HepG2 (cell line): ENCODE measurements around the gene CTBP1. TPM values are rescaled to one million over a fixed set of nuclear protein-coding genes. Genes with fewer than 3 reads are reported as not detected.

Experiments used
- ATAC-seq: fragments of 200-7000 bp; cut with Tn5 transposase; 3 replicates; pipeline ENCODE4 v1.9.1; 2020; ENCODE audit warnings: mild to moderate bottlenecking, moderate library complexity
- BruUV-seq: library from RNA; stranded (reverse); fragments of 400-500 nt; replicated peaks from 2 replicates; lab custom pipeline; 2021; lab: Mats Ljungman, UMichigan
- CTCF ChIA-PET: fragments of 300-600 bp; formaldehyde crosslinking; extraction: SDS; loops from one replicate; lab custom pipeline; 2021; ENCODE audit warnings: low total read pairs, inconsistent platforms, low intra/inter-chr PET ratio; lab: Yijun Ruan, JAX
- POLR2A ChIA-PET: fragments of 350-600 bp; sonication (Branson Sonifier 250); formaldehyde crosslinking; loops from one replicate; lab custom pipeline; 2020; ENCODE audit warnings: antibody characterized with exemption, inconsistent platforms; lab: Yijun Ruan, JAX
- DNase-seq: peaks from one replicate; pipeline ENCODE4 v3.0.0-alpha.2; 2015; ENCODE audit warnings: low spot score
- FAIRE-seq: peaks from 3 replicates; lab custom pipeline; 2011; peaks lifted over from hg19 to GRCh38; lab: Jason Lieb, UNC
- H2AFZ ChIP-seq: one replicate; pipeline ENCODE4 v1.6.1; 2011; ENCODE audit warnings: low read length, inconsistent platforms
- H3K27ac ChIP-seq: fragments of 300-600 bp; 3 replicates; pipeline ENCODE4 v1.8.0; 2011; ENCODE audit warnings: mixed run types, mild to moderate bottlenecking, mixed read lengths, low read length, inconsistent platforms; ENCODE audit not compliant: insufficient read depth; ENCODE audit errors: extremely low read length
- H3K27me3 ChIP-seq, 2 experiments: fragments of 200-600 bp in 1 of 2; 2 replicates in 1 of 2; 3 replicates in 1 of 2; pipeline versions ENCODE4 v1.6.0 to v1.8.0; 2011; ENCODE audit warnings: low read length in 2 of 2, mild to moderate bottlenecking in 2 of 2, moderate library complexity in 2 of 2, inconsistent platforms in 1 of 2; ENCODE audit not compliant: insufficient read depth in 2 of 2, control insufficient read depth in 1 of 2
- H3K36me3 ChIP-seq, 2 experiments: fragments of 200-600 bp in 1 of 2; replicated peaks in 1 of 2; 2 replicates in 1 of 2; 3 replicates in 1 of 2; pipeline versions ENCODE4 v1.5.1 to v1.8.0; 2011; ENCODE audit warnings: low read length in 2 of 2, inconsistent platforms in 1 of 2; ENCODE audit not compliant: insufficient read depth in 2 of 2, control insufficient read depth in 1 of 2
- H3K4me1 ChIP-seq: 2 replicates; pipeline ENCODE4 v1.5.1; 2012; ENCODE audit warnings: low read length, inconsistent platforms; ENCODE audit not compliant: insufficient read depth
- H3K4me2 ChIP-seq: 2 replicates; pipeline ENCODE4 v1.6.0; 2011; ENCODE audit warnings: low read depth, low read length, inconsistent platforms
- H3K4me3 ChIP-seq, 3 experiments: fragments of 200-600 bp in 1 of 3; sonication (generic), shearing (Covaris generic) in 1 of 3; replicated peaks in 1 of 3; 2 replicates each; pipeline ENCODE4 v1.5.1; 2011 to 2016; ENCODE audit warnings: low read length in 3 of 3, inconsistent platforms in 2 of 3, low read depth in 2 of 3, mild to moderate bottlenecking in 2 of 3, control low read depth in 1 of 3, mixed read lengths in 1 of 3; ENCODE audit not compliant: insufficient read depth in 1 of 3
- H3K79me2 ChIP-seq: one replicate; pipeline ENCODE4 v1.6.1; 2011; ENCODE audit warnings: low read length, inconsistent platforms; ENCODE audit not compliant: insufficient read depth
- H3K9ac ChIP-seq: 2 replicates; pipeline ENCODE4 v1.6.0; 2011; ENCODE audit warnings: mild to moderate bottlenecking, low read depth, low read length, inconsistent platforms; ENCODE audit not compliant: insufficient read depth
- H3K9me3 ChIP-seq: 2 replicates; pipeline ENCODE4 v1.5.1; 2012; ENCODE audit warnings: mild to moderate bottlenecking, low read length
- H4K20me1 ChIP-seq: 2 replicates; pipeline ENCODE4 v1.6.0; 2011; ENCODE audit warnings: inconsistent platforms, mild to moderate bottlenecking, low read length, moderate library complexity; ENCODE audit not compliant: insufficient read depth
- AGO1 ChIP-seq: fragments of 200-400 bp; formaldehyde crosslinking; IDR thresholded peaks from 2 replicates; pipeline ENCODE4 v1.6.1; 2017; ENCODE audit warnings: mild to moderate bottlenecking, low read depth, low read length, moderate library complexity; ENCODE audit not compliant: poor library complexity, severe bottlenecking
- AGO2 ChIP-seq: fragments of 200-400 bp; formaldehyde crosslinking; optimal IDR thresholded peaks from 2 replicates; pipeline ENCODE3; 2017; ENCODE audit warnings: mild to moderate bottlenecking, low read depth, low read length, moderate library complexity
- AKAP8 ChIP-seq: sonication (generic); formaldehyde crosslinking; IDR thresholded peaks from 2 replicates; pipeline ENCODE4 v1.5.1; 2020; ENCODE audit warnings: mild to moderate bottlenecking, missing genetic modification reagents
- ATM ChIP-seq: fragments of 450-650 bp; IDR thresholded peaks from 2 replicates; pipeline ENCODE4 v1.7.1; 2017; ENCODE audit warnings: mild to moderate bottlenecking, borderline replicate concordance
- MNT ChIP-seq: fragments of 450-650 bp; IDR thresholded peaks from 2 replicates; pipeline ENCODE4 v1.6.1; 2016
- RXRB ChIP-seq: IDR thresholded peaks from 2 replicates; pipeline ENCODE4 v1.6.1; 2016; ENCODE audit warnings: borderline replicate concordance, missing genetic modification reagents, missing compliant biosample characterization
- STAT5B ChIP-seq: sonication (generic); formaldehyde crosslinking; IDR thresholded peaks from 2 replicates; pipeline ENCODE4 v1.4.0; 2020; ENCODE audit warnings: missing genetic modification reagents
- ZNF343 ChIP-seq: sonication (generic); formaldehyde crosslinking; IDR thresholded peaks from 2 replicates; pipeline ENCODE4 v1.4.0; 2020; ENCODE audit warnings: mild to moderate bottlenecking, missing genetic modification reagents
- ZNF672 ChIP-seq: sonication (generic); formaldehyde crosslinking; IDR thresholded peaks from 2 replicates; pipeline ENCODE4 v1.8.1; 2022; ENCODE audit warnings: missing genetic modification reagents
- WGBS: methylation state at CpG from one replicate; pipeline ENCODE4 v1.1.6; 2017; ENCODE audit warnings: low lambda C conversion rate; 5-methylcytosine and 5-hydroxymethylcytosine counted together
- in situ Hi-C: cut with HindIII; loops from 2 replicates; pipeline ENCODE4 v1.10.0; 2017; ENCODE audit warnings: low pct_unique_long_range_greater_than_20kb; ENCODE audit not compliant: extremely low pct_ligation_motif_present
- intact Hi-C: fragments of 100-400 bp; cut with micrococcal nuclease; formaldehyde crosslinking; loops from one replicate; pipeline ENCODE4 v1.10.0; 2022; ENCODE audit not compliant: unreplicated experiment
- polyA plus RNA-seq, 8 experiments: library from polyadenylated mRNA; depleted of rRNA in 3 of 8; stranded (reverse) in 7 of 8; unstranded in 1 of 8; fragments of >200 nt; fragmentation: Illumina TruSeq in 4 of 8; extraction: Trizol in 4 of 8; gene quantifications; 2 replicates each; pipeline versions ENCODE4 v1.2.1 to v1.2.3, GENCODE V29; 2011 to 2016; ENCODE audit warnings: low read depth in 4 of 8, missing spikeins in 1 of 8, mixed read lengths in 1 of 8; ENCODE audit not compliant: insufficient read depth in 1 of 8
- total RNA-seq, 5 experiments: library from RNA; depleted of rRNA; stranded (reverse); fragments of >200 nt; fragmentation: Illumina TruSeq; extraction: Trizol; gene quantifications; 2 replicates each; pipeline ENCODE4 v1.2.3, GENCODE V29; 2016; ENCODE audit warnings: low read depth in 1 of 5
- TF ChIP-seq, protein P1 (sequence below): sonication (generic); formaldehyde crosslinking; IDR thresholded peaks from 2 replicates; pipeline ENCODE4 v1.9.0; 2022; ENCODE audit warnings: low read depth, missing genetic modification reagents

The CTBP1 gene
- total and polyA plus RNA-seq, 2 of the 13 experiments (the other 11 are each of a cell fraction or from before 2014, with no cell fraction given), result 78.5 to 112 TPM

DNA sequence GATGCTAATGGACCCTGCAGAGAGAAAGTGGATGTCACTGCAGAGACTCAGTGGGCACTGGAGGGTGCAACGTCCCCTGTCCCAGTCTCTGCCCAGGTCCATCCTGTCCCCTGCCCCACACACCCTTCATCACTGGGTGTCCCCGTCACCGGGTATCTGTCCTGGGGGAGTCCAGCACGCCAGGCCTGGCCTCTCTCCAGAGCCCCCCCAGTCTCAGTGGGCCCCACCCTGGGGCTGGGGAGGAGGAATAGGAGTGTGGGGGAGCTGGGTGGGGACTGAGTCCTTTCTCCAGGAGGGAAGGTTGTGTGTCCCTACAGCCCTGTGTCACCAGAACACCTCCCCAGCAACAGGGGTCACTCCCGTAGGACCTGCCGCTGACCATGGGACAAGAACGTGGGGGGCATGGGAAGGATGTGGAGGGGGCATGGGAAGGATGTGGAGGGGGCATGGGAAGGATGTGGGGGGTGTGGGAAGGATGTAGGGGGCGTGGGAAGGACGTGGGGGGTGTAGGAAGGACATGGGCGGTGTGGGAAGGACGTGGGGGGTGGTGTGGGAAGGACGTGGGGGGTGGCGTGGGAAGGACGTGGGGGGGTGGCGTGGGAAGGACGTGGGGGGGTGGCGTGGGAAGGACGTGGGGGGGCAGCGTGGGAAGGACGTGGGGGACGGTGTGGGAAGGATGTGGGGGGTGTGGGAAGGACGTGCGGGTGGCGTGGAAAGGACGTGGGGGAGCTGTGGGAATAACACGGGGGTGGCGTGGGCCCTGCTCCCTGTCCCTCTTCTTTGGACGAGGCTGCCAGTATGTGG lies 55.5 kb downstream of the CTBP1 start:
- intact Hi-C loops, result no loop called here
- WGBS, result 64% methylated on average over 28 of the region's 28 CpGs
- FAIRE-seq (no peak), DNase-seq (no peak), ATAC-seq (peak; percentile 9)
- H3K36me3 ChIP-seq, result no peaks in the 10 kb centered on the region; a peak in 2 of 5 replicates
- no peaks in the 10 kb centered on the region for H3K27me3 ChIP-seq
- no peak overlapping the region for H2AFZ ChIP-seq
- BruUV-seq, result no TSS peak
- in situ Hi-C loops, result no loop called here
- POLR2A ChIA-PET, result interaction anchor here (2.2 to 2.8 kb wide), 2 partner anchors 11 to 20 kb away, joined by 11 to 15 read pairs; no protein-coding TSS in a partner anchor
- no peaks in the 10 kb centered on the region for H3K79me2 ChIP-seq
- TF ChIP-seq ATM (no peak), AGO2 (peak; percentile 61)
- no peaks in the 10 kb centered on the region for H4K20me1 ChIP-seq
- peaks cover 15% of the 10 kb centered on the region for H3K4me1 ChIP-seq
- H3K9me3 ChIP-seq, result no peaks in the 10 kb centered on the region
- H3K9ac ChIP-seq, result no peak overlapping the region
- CTCF ChIA-PET, result no interaction called here
- H3K27ac ChIP-seq, result no peak overlapping the region
- H3K4me3 ChIP-seq, result no peak overlapping the region
- no peak overlapping the region for H3K4me2 ChIP-seq

DNA sequence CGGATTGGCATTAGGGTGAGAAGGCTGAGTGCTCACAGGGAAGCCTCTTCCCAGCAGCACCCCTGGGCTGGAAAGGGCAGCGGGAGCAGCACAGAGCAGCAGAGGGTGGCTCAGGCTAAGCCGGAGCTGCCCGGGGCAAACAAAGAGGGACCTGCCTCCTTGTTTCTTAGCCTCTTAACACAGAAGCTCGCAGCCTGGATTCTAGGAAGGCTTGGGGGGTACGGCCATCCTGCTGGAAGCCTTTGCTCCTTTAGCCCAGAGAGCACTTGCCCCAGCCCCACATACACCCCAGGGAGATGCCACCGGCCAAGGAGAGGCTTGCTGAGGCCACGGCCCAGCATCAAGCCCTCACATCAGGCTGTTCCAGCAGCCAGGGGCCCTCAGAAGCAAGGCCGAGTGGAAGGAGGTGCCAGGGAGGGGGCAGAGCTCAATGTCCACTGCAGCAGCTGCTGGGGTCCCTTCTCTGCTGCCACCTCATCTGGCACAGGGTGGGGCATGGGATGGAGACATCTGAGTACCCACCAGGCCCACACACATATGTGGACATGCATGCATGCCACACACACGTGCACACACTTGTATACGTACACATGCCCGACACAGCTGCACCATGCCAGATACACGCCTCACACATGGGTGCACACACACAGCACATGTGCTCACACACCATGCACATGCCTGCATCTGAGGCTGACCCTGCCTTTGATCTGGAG lies 56.3 kb downstream of the CTBP1 start:
- intact Hi-C loops, result no loop called here
- FAIRE-seq, result no peak

More for the DNA sequence above, 56.3 kb downstream of the CTBP1 start:
- peak overlapping the region in 1 of 3 experiments; percentile 5; a peak in 1 of 6 replicates for H3K4me3 ChIP-seq
- no peak overlapping the region for H3K9ac ChIP-seq
- in situ Hi-C loops, result no loop called here
- ChIA-PET POLR2A (interaction anchor here (1.0 to 2.2 kb wide), 4 partner anchors 11 to 21 kb away, joined by 3 to 15 read pairs (median 11); partner anchors contain the start of gene SPON2), CTCF (no interaction called here)
- no TSS peak for BruUV-seq
- no peaks in the 10 kb centered on the region for H3K79me2 ChIP-seq
- peaks cover 15% of the 10 kb centered on the region for H3K4me1 ChIP-seq
- H3K36me3 ChIP-seq, result no peaks in the 10 kb centered on the region; a peak in 1 of 5 replicates
- no peak overlapping the region for H3K27ac ChIP-seq
- DNase-seq (no peak), ATAC-seq (peak; percentile 60)
- 29% methylated on average over 5 of the region's 13 CpGs for WGBS
- H2AFZ ChIP-seq, result no peak overlapping the region
- no peaks in the 10 kb centered on the region for H3K9me3 ChIP-seq
- H3K27me3 ChIP-seq, result no peaks in the 10 kb centered on the region
- H3K4me2 ChIP-seq, result peak overlapping the region; percentile 36; the same call in 1 of the 2 replicates
- no peaks in the 10 kb centered on the region for H4K20me1 ChIP-seq
- TF ChIP-seq ZNF343 (0 out of 2 replicates have a peak, but pooled peaks have one; percentile 37), ZNF672 (CRISPR knock-in tag) (no peak; the same call in 1 of the 2 replicates), AGO1 (peak; percentile 57), AGO2 (peak; percentile 82), MNT (peak; percentile 98), RXRB (CRISPR knock-in tag) (no peak), AKAP8 (CRISPR knock-in tag) (peak; percentile 44; the same call in 1 of the 2 replicates), STAT5B (no peak)
- TF ChIP-seq, protein P1, sequence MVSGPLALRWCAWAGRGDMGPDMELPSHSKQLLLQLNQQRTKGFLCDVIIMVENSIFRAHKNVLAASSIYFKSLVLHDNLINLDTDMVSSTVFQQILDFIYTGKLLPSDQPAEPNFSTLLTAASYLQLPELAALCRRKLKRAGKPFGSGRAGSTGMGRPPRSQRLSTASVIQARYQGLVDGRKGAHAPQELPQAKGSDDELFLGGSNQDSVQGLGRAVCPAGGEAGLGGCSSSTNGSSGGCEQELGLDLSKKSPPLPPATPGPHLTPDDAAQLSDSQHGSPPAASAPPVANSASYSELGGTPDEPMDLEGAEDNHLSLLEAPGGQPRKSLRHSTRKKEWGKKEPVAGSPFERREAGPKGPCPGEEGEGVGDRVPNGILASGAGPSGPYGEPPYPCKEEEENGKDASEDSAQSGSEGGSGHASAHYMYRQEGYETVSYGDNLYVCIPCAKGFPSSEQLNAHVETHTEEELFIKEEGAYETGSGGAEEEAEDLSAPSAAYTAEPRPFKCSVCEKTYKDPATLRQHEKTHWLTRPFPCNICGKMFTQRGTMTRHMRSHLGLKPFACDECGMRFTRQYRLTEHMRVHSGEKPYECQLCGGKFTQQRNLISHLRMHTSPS (CRISPR knock-in tag), result 0 out of 2 replicates have a peak, but pooled peaks have one; percentile 19
- TF ChIP-seq, all 625 proteins: peak for 6
